Progenitor cell of endocrine pancreas (in vitro differentiated cells): Measurements from ENCODE around the gene GFER. TPM values are rescaled to one million over a fixed set of nuclear protein-coding genes. Genes with fewer than 3 reads are reported as not detected.
"Not testable (repeated sequence)": the region's sequence is repeated elsewhere in the genome, so short reads cannot be mapped to it uniquely, and the experiment has no call there.

Experiments used
- DNase-seq: peaks from one replicate; pipeline ENCODE4 v3.0.0; 2021; ENCODE audit warnings: low spot score; ENCODE audit not compliant: unreplicated experiment
- H3K27ac Mint-ChIP-seq: 2 replicates; pipeline ENCODE4 v1.8.0; 2021; ENCODE audit warnings: mild to moderate bottlenecking, moderate library complexity, mixed read lengths
- H3K27me3 Mint-ChIP-seq: 2 replicates; pipeline ENCODE4 v1.8.0; 2021; ENCODE audit warnings: mixed read lengths
- H3K36me3 Mint-ChIP-seq: 2 replicates; pipeline ENCODE4 v1.8.0; 2022; ENCODE audit warnings: mixed read lengths; ENCODE audit not compliant: insufficient read depth
- H3K4me1 Mint-ChIP-seq: 2 replicates; pipeline ENCODE4 v1.8.0; 2021; ENCODE audit warnings: low read depth, mixed read lengths
- H3K4me3 Mint-ChIP-seq: 2 replicates; pipeline ENCODE4 v1.8.0; 2021; ENCODE audit warnings: low read depth, mild to moderate bottlenecking, moderate library complexity, mixed read lengths
- H3K9me3 Mint-ChIP-seq: 2 replicates; pipeline ENCODE4 v1.8.0; 2021; ENCODE audit warnings: low read depth, mixed read lengths
- total RNA-seq: library from RNA; stranded (reverse); gene quantifications from 2 replicates; pipeline ENCODE4 v1.2.1, GENCODE V29; 2021
- TF ChIP-seq, protein P1 (sequence below): fragments of 200-600 bp; sonication (generic); IDR thresholded peaks from one replicate; pipeline ENCODE4 v1.5.0; 2021; ENCODE audit warnings: antibody characterized with exemption, mild to moderate bottlenecking; ENCODE audit not compliant: unreplicated experiment

The GFER gene
- total RNA-seq, 1 donor from 2014 or later: 32.9 TPM

DNA sequence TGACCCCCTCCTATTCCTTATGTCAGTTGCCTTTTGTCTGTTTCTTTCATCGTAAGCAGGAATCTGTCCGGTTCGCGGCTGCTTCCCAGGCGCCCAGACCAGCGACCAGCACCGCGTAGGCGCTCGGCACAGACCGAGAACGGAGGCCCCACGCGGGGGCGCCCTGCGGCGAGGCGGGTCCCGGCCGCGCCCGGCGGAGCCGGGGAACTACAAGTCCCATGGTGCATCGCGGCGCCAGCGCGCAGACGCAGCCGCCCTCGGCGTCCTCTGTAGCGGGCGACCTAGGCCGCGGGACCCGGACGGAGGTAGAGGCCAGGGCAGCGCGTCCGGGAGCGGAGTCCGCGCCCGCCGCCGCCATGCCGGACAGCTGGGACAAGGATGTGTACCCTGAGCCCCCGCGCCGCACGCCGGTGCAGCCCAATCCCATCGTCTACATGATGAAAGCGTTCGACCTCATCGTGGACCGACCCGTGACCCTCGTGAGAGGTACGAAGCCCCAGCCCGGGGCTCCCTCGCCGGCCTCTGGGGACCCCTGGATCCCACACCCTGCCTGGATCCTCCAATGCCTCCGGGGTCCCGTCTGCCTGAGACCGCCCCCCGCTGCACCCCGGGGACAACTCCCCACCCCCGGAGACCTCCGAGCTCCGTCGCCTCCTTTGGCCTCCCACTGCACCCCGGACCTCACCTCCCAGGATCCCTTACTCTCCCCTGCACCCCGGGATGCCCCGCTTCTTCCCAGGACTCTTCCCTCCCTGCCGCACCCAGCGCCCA, 24.5 kb upstream of the GFER start, which contains the start of gene NDUFB10:
Gene NDUFB10, plus strand, starts transcription at position 270 of the 771 bp plus-strand sequence. Its CDS starts 87 bp downstream, at position 357.
- Mint-ChIP-seq H3K9me3 (no peaks in the 10 kb centered on the region), H3K27ac (peak within 1 kb of the TSS; percentile 90), H3K27me3 (peaks cover 3% of the 10 kb centered on the region), H3K36me3 (peaks cover 16% of the 10 kb centered on the region), H3K4me3 (peak within 1 kb of the TSS; percentile 88), H3K4me1 (peaks cover 25% of the 10 kb centered on the region)
- TF ChIP-seq, protein P1, sequence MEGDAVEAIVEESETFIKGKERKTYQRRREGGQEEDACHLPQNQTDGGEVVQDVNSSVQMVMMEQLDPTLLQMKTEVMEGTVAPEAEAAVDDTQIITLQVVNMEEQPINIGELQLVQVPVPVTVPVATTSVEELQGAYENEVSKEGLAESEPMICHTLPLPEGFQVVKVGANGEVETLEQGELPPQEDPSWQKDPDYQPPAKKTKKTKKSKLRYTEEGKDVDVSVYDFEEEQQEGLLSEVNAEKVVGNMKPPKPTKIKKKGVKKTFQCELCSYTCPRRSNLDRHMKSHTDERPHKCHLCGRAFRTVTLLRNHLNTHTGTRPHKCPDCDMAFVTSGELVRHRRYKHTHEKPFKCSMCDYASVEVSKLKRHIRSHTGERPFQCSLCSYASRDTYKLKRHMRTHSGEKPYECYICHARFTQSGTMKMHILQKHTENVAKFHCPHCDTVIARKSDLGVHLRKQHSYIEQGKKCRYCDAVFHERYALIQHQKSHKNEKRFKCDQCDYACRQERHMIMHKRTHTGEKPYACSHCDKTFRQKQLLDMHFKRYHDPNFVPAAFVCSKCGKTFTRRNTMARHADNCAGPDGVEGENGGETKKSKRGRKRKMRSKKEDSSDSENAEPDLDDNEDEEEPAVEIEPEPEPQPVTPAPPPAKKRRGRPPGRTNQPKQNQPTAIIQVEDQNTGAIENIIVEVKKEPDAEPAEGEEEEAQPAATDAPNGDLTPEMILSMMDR: peak; percentile 75
- peak; percentile 92 for DNase-seq

DNA sequence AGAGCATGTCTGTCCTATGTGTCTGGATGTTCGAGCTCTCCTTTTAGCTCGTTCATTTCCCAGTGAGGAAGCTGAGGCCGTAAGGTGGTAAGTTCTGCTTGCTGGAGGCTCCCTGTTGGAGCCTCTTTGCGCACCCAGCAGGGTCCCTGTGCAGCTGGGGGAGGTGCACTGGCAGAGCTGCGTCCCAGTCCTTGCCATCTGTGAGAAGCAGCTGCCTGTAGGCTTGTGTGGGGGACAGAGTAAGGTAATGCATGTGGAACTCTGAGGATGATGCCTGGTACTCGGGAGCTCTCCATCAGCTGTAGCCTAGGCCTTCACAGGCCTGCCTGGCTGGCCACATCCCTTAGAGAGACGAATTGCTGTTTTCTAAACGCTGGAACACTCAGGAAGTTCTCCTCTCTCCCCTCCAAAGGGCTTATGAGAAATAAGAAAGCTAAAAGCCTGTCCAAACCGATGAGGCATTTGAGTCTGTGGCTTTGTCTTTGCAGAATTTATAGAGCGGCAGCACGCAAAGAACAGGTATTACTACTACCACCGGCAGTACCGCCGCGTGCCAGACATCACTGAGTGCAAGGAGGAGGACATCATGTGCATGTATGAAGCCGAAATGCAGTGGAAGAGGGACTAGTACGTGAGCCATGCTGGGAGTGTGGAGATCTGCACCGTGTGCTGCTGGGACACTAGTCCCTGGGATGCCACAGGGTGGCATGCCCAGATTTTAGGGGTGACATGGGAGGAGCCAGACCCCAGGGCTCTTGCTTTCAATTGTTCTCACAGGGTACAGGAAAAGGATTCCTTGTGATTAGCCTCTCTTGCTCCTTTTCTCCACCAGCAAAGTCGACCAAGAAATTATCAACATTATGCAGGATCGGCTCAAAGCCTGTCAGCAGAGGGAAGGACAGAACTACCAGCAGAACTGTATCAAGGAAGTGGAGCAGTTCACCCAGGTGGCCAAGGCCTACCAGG, 23.0 kb upstream of the GFER start:
- peak overlapping the region; percentile 59 for H3K27ac Mint-ChIP-seq
- peaks cover 3% of the 10 kb centered on the region for H3K27me3 Mint-ChIP-seq
- peak overlapping the region; percentile 88 for H3K4me3 Mint-ChIP-seq
- H3K4me1 Mint-ChIP-seq: peaks cover 30% of the 10 kb centered on the region
- TF ChIP-seq, protein P1: no peak
- DNase-seq: no peak
- H3K36me3 Mint-ChIP-seq: peaks cover 16% of the 10 kb centered on the region
- no peaks in the 10 kb centered on the region for H3K9me3 Mint-ChIP-seq

DNA sequence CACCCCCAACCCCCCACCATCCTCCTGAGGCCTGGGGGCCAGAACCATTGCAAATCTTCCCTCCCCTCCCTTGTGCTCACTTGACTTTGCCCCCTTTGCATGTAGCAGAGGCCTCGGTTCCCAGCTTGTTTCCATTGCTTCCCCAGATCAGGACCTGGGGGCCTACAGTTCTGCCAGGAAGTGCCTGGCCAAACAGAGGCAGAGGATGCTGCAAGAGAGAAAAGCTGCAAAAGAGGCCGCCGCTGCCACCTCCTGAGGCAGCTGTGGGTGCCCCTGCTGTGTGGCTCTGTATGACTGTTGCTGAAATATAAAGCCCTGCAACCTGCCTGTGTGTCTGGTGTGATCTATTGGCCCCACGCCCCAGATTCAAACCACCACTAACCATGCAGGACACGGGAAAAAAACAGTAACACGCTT, 22.3 kb upstream of the GFER start:
- Mint-ChIP-seq H3K9me3 (no peaks in the 10 kb centered on the region), H3K27ac (no peak overlapping the region), H3K4me3 (peak overlapping the region; percentile 14), H3K36me3 (peaks cover 16% of the 10 kb centered on the region), H3K4me1 (peaks cover 30% of the 10 kb centered on the region), H3K27me3 (peaks cover 3% of the 10 kb centered on the region)
- TF ChIP-seq, protein P1: no peak
- DNase-seq: no peak

DNA sequence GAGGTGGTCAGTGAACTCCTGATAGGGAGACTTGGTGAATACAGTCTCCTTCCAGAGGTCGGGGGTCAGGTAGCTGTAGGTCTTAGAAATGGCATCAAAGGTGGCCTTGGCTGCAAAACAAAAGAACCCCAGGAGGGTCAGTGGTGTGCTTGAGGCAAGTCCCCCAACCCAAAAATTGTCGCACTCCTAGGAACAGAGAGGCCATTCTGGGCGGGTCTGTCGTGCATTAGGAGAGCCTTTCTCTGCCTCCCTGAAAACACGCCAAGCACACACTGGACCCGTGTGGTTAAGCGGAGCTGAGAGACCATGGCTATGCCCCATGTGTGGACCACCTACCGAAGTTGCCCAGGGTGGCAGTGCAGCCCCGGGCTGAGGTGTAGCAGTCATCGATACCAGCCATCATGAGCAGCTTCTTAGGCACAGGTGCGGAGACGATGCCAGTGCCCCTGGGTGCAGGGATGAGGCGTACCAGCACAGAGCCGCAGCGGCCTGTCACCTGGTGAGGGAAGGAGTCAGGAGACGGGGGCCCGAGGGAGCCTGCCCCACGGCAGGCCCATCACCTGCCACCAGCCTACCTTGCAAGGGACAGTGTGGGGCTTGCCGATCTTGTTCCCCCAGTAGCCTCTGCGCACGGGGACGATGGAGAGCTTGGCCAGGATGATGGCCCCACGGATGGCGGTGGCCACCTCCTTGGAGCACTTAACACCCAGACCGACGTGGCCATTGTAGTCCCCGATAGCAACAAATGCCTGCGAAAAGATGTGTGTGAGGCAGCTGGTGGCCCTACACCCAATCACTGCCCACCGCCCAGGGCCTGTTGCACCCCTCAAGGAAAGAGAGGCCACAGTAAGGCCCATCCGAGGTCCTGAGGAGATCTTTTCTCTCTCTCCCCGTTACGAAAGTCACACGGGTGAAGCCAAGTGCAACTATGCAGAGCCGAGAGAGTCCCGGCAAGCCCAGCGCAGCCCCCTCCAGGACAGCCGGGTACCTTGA, 21.5 kb upstream of the GFER start:
- H3K4me1 Mint-ChIP-seq: peaks cover 30% of the 10 kb centered on the region
- H3K27ac Mint-ChIP-seq: peak overlapping the region; percentile 86
- H3K4me3 Mint-ChIP-seq: peak overlapping the region; percentile 88
- peaks cover 16% of the 10 kb centered on the region for H3K36me3 Mint-ChIP-seq
- not testable (repeated sequence) for DNase-seq, H3K27me3 Mint-ChIP-seq, H3K9me3 Mint-ChIP-seq

DNA sequence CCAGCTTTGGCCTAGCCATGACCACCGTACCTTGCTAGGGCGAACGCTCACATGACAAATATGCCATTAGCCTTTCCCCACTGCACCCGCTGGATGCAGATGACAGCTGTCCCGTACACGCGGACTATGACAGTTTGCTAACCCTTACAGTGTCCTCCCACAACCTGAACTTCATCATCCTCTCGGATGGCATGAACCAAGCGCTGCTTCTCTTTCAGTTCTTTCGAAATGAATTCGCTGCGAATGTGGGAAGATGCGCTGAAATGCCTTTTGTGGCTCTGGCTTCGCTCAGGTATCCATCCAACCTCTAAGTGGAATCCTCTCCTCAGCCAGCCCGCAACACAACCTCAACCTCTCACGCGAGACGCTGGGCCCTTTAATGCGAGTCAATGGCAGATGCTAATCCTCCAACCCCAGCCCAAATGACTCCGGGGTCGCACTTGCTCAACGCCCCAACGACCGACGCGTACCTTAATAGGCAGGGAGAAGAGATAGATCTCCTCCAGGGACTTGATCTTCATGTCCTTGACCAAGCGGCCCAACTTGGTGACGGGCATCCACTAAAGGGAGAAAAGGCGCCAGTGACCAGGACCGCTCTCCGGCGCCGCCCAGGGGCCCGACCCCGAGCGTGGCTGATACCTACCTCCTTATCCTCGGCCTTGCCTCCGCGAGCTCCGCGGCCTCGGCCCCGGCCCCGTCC, 20.0 kb upstream of the GFER start:
- Mint-ChIP-seq H3K27ac (peak overlapping the region; percentile 77), H3K4me3 (peak overlapping the region; percentile 88), H3K4me1 (peaks cover 30% of the 10 kb centered on the region), H3K27me3 (no peaks in the 10 kb centered on the region), H3K9me3 (no peaks in the 10 kb centered on the region), H3K36me3 (peaks cover 16% of the 10 kb centered on the region)
- TF ChIP-seq, protein P1: peak; percentile 22
- no peak for DNase-seq
